ENCODE results near the gene BACH1. TPM values are rescaled to one million over a fixed set of nuclear protein-coding genes. Genes with fewer than 3 reads are reported as not detected.
A peak's percentile ranks its signal among the peaks of the same experiment; 100 is the strongest.

The BACH1 gene
- total RNA-seq, 1 donor from 2014 or later: 93.1 TPM

DNA sequence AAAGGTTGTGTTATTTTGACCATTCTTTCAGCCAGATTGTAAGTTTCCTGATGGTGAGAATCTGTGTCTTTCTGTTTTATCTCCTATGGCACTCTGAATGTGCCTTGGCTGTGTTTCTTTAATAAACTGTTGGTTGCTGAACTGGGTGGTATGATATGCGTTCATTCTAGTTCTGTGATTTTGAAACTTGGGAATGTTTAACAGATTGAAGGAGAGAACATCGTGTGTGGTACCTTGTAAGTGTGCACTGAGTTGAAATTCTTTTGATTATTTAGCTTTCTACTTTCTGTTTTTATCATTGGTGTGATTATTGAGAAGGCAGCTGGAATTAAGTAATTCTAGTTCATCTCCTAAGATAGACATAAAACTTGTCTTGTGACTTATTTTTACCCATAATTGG is 4.6 kb downstream of the BACH1 start:
- Mint-ChIP-seq H3K4me1 (ENCODE audit: low read depth, unreplicated experiment) (peaks cover 47% of the 10 kb centered on the region), H3K27me3 (ENCODE audit: low read depth, unreplicated experiment) (no peaks in the 10 kb centered on the region), H3K36me3 (ENCODE audit: low read depth, unreplicated experiment) (no peaks in the 10 kb centered on the region), H3K9me3 (ENCODE audit: unreplicated experiment) (no peaks in the 10 kb centered on the region), H3K27ac (ENCODE audit: unreplicated experiment) (no peak overlapping the region), H3K4me3 (ENCODE audit: unreplicated experiment) (peak overlapping the region; percentile 95)
- Histone ChIP-seq H3K4me1 (ENCODE audit: insufficient read depth, low read length) (peaks cover 32% of the 10 kb centered on the region), H3K36me3 (ENCODE audit: insufficient read depth, low read length) (peaks cover 9% of the 10 kb centered on the region), H3K9ac (ENCODE audit: low read length) (peak overlapping the region; percentile 97), H3K27ac (ENCODE audit: low read depth, low read length) (peak overlapping the region; percentile 98), H3K79me2 (ENCODE audit: insufficient read depth, low read length) (peaks cover 91% of the 10 kb centered on the region), H3K4me2 (ENCODE audit: low read length) (peak overlapping the region; percentile 87), H3K27me3 (ENCODE audit: insufficient read depth, low read length) (no peaks in the 10 kb centered on the region), H2AFZ (ENCODE audit: low read depth, low read length) (no peak overlapping the region), H3K9me3 (ENCODE audit: insufficient read depth, low read depth, low read length) (no peaks in the 10 kb centered on the region), H3K4me3 (ENCODE audit: insufficient read depth, low read depth, low read length) (peak overlapping the region; percentile 96), H4K20me1 (ENCODE audit: insufficient read depth, low read length) (peaks cover 80% of the 10 kb centered on the region)
- no peak for DNase-seq (ENCODE audit: low read depth)
- TF ChIP-seq, protein P1, sequence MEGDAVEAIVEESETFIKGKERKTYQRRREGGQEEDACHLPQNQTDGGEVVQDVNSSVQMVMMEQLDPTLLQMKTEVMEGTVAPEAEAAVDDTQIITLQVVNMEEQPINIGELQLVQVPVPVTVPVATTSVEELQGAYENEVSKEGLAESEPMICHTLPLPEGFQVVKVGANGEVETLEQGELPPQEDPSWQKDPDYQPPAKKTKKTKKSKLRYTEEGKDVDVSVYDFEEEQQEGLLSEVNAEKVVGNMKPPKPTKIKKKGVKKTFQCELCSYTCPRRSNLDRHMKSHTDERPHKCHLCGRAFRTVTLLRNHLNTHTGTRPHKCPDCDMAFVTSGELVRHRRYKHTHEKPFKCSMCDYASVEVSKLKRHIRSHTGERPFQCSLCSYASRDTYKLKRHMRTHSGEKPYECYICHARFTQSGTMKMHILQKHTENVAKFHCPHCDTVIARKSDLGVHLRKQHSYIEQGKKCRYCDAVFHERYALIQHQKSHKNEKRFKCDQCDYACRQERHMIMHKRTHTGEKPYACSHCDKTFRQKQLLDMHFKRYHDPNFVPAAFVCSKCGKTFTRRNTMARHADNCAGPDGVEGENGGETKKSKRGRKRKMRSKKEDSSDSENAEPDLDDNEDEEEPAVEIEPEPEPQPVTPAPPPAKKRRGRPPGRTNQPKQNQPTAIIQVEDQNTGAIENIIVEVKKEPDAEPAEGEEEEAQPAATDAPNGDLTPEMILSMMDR (IDR thresholded peaks at IDR 0.05; ENCODE audit: insufficient read depth, low read depth, low read length): no peak
- no peak for TF ChIP-seq EZH2 (IDR thresholded peaks at IDR 0.05; ENCODE audit: insufficient read depth, low read length)
- FAIRE-seq: no peak

DNA sequence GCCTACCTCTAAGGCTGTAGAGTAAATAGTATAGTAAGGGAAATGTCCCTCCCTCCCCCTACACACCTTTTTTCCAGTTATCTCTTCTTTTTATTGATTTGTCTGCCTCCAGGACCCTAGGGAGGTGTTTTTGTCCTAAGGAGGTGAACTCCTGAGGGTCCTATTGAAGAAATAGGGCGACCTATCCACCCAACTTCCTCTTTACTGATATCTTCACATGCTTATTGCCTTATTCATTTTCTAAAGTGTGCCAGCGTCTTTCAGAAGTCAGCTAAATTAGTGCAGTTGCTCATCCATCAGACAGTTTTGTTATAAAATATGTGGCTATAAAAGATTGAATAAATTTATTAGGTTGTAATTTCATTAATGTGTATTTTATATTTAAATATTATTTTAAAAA is 5.9 kb downstream of the BACH1 start:
- H3K79me2 ChIP-seq (ENCODE audit: insufficient read depth, low read length): peaks cover 100% of the 10 kb centered on the region
- peaks cover 91% of the 10 kb centered on the region for H4K20me1 ChIP-seq (ENCODE audit: insufficient read depth, low read length)
- no peak overlapping the region for H3K27ac Mint-ChIP-seq (ENCODE audit: unreplicated experiment)
- peaks cover 9% of the 10 kb centered on the region for H3K36me3 ChIP-seq (ENCODE audit: insufficient read depth, low read length)
- peak overlapping the region; percentile 60 for H3K4me3 Mint-ChIP-seq (ENCODE audit: unreplicated experiment)
- H3K4me1 ChIP-seq (ENCODE audit: insufficient read depth, low read length): peaks cover 32% of the 10 kb centered on the region
- TF ChIP-seq EZH2 (IDR thresholded peaks at IDR 0.05; ENCODE audit: insufficient read depth, low read length): no peak
- TF ChIP-seq, protein P1 (IDR thresholded peaks at IDR 0.05; ENCODE audit: insufficient read depth, low read depth, low read length): no peak
- H3K4me2 ChIP-seq (ENCODE audit: low read length): peak overlapping the region; percentile 87
- H3K4me1 Mint-ChIP-seq (ENCODE audit: low read depth, unreplicated experiment): peaks cover 51% of the 10 kb centered on the region
- H3K27me3 Mint-ChIP-seq (ENCODE audit: low read depth, unreplicated experiment): no peaks in the 10 kb centered on the region
- FAIRE-seq: no peak
- no peaks in the 10 kb centered on the region for H3K27me3 ChIP-seq (ENCODE audit: insufficient read depth, low read length)
- no peak overlapping the region for H3K27ac ChIP-seq (ENCODE audit: low read depth, low read length)
- H3K9me3 Mint-ChIP-seq (ENCODE audit: unreplicated experiment): no peaks in the 10 kb centered on the region
- no peaks in the 10 kb centered on the region for H3K9me3 ChIP-seq (ENCODE audit: insufficient read depth, low read depth, low read length)
- H2AFZ ChIP-seq (ENCODE audit: low read depth, low read length): no peak overlapping the region
- H3K9ac ChIP-seq (ENCODE audit: low read length): peak overlapping the region; percentile 29
- peak; percentile 21 for DNase-seq (ENCODE audit: low read depth)
- H3K4me3 ChIP-seq (ENCODE audit: insufficient read depth, low read depth, low read length): no peak overlapping the region
- H3K36me3 Mint-ChIP-seq (ENCODE audit: low read depth, unreplicated experiment): no peaks in the 10 kb centered on the region

DNA sequence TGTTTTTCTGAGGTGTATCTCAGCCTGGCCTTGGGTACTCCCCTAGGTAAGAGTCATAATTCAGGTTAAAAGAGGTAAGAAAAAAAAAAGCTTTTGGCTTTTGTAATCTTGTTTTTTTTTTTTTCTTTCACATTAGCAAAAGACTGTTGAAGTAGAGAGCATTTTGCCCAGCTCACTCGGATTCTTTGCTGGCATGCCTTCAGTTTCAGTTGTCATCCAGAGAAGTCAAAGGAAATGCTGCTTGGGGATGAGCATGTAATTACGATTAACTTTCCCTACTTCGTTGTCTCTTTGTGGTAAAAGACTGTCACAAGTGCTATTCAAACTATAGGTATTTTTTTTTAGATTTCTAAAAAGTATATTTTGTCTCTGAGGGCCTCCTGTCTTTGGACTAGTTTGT is 6.3 kb downstream of the BACH1 start:
- Mint-ChIP-seq H3K27me3 (ENCODE audit: low read depth, unreplicated experiment) (no peaks in the 10 kb centered on the region), H3K9me3 (ENCODE audit: unreplicated experiment) (no peaks in the 10 kb centered on the region), H3K4me1 (ENCODE audit: low read depth, unreplicated experiment) (peaks cover 51% of the 10 kb centered on the region), H3K4me3 (ENCODE audit: unreplicated experiment) (no peak overlapping the region), H3K36me3 (ENCODE audit: low read depth, unreplicated experiment) (no peaks in the 10 kb centered on the region), H3K27ac (ENCODE audit: unreplicated experiment) (peak overlapping the region; percentile 21)
- peak overlapping the region; percentile 6 for H3K27ac ChIP-seq (ENCODE audit: low read depth, low read length)
- H3K27me3 ChIP-seq (ENCODE audit: insufficient read depth, low read length): no peaks in the 10 kb centered on the region
- H3K4me1 ChIP-seq (ENCODE audit: insufficient read depth, low read length): peaks cover 32% of the 10 kb centered on the region
- H3K9ac ChIP-seq (ENCODE audit: low read length): peak overlapping the region; percentile 5
- H2AFZ ChIP-seq (ENCODE audit: low read depth, low read length): no peak overlapping the region
- H3K9me3 ChIP-seq (ENCODE audit: insufficient read depth, low read depth, low read length): no peaks in the 10 kb centered on the region
- H3K4me2 ChIP-seq (ENCODE audit: low read length): peak overlapping the region; percentile 87
- H3K79me2 ChIP-seq (ENCODE audit: insufficient read depth, low read length): peaks cover 100% of the 10 kb centered on the region
- peaks cover 90% of the 10 kb centered on the region for H4K20me1 ChIP-seq (ENCODE audit: insufficient read depth, low read length)
- TF ChIP-seq EZH2 (IDR thresholded peaks at IDR 0.05; ENCODE audit: insufficient read depth, low read length): no peak
- TF ChIP-seq, protein P1 (IDR thresholded peaks at IDR 0.05; ENCODE audit: insufficient read depth, low read depth, low read length): no peak
- no peak overlapping the region for H3K4me3 ChIP-seq (ENCODE audit: insufficient read depth, low read depth, low read length)
- peaks cover 9% of the 10 kb centered on the region for H3K36me3 ChIP-seq (ENCODE audit: insufficient read depth, low read length)
- DNase-seq (ENCODE audit: low read depth) (no peak), FAIRE-seq (no peak)

Data from astrocyte (in vitro differentiated cells and primary cell).